BLaER1 treated with 17β-estradiol and CSF1 and Interleukin-3, amounts not matched to agents 10 nM and 100 nM (cell line): ENCODE data around the gene CDPF1.

ENCODE experiments used
- H3K27ac ChIP-seq, 11 experiments: shearing (Covaris generic); formaldehyde crosslinking; 2 replicates each; pipeline ENCODE4 v1.8.1; 2022
- H3K27me3 ChIP-seq, 11 experiments: shearing (Covaris generic); formaldehyde crosslinking; 2 replicates each; pipeline ENCODE4 v1.8.1; 2022
- H3K36me3 ChIP-seq, 11 experiments: shearing (Covaris generic); formaldehyde crosslinking; 2 replicates each; pipeline ENCODE4 v1.8.1; 2022
- H3K4me1 ChIP-seq, 10 experiments: shearing (Covaris generic); formaldehyde crosslinking; 2 replicates each; pipeline ENCODE4 v1.8.1; 2022
- H3K4me2 ChIP-seq, 11 experiments: shearing (Covaris generic); formaldehyde crosslinking; 2 replicates each; pipeline ENCODE4 v1.8.1; 2022
- H3K4me3 ChIP-seq, 10 experiments: shearing (Covaris generic); formaldehyde crosslinking; 2 replicates each; pipeline ENCODE4 v1.8.1; 2022
- H3K9ac ChIP-seq, 11 experiments: shearing (Covaris generic); formaldehyde crosslinking; 2 replicates each; pipeline ENCODE4 v1.8.1; 2022
- H3K9me3 ChIP-seq, 11 experiments: shearing (Covaris generic); formaldehyde crosslinking; replicated peaks in 1 of 11; 2 replicates each; pipeline ENCODE4 v1.8.1; 2022
- H4K20me1 ChIP-seq, 11 experiments: shearing (Covaris generic); formaldehyde crosslinking; 2 replicates each; pipeline ENCODE4 v1.8.1; 2022
- Cebpa-rat ChIP-seq, 11 experiments: shearing (Covaris generic); IDR thresholded peaks; 2 replicates each; pipeline ENCODE4 v1.8.1; 2022

The CDPF1 gene

GRCh38 chr22:46293577-46294260, 43.6 kb upstream of the CDPF1 start:
- H4K20me1 ChIP-seq = peaks cover 0 to 2% (median 0%) of the 10 kb centered on the region in 11 experiments; a peak in 3 of 22 replicates
- H3K4me3 ChIP-seq = peak overlapping the region in 3 of 10 experiments; percentile 14 to 43 (median 32); a peak in 4 of 20 replicates
- H3K27ac ChIP-seq = peak overlapping the region; percentile 27 to 85 (median 77)
- peaks cover 82 to 90% (median 87%) of the 10 kb centered on the region in 10 experiments for H3K4me1 ChIP-seq
- H3K27me3 ChIP-seq = no peaks in the 10 kb centered on the region
- H3K4me2 ChIP-seq = peak overlapping the region; percentile 73 to 97 (median 86)
- TF ChIP-seq Cebpa-rat (IDR thresholded peaks at IDR 0.05) = no peak
- peak overlapping the region; percentile 42 to 74 (median 70); a peak in 21 of 22 replicates for H3K9ac ChIP-seq
- H3K9me3 ChIP-seq = peaks cover 0 to 8% (median 6%) of the 10 kb centered on the region in 11 experiments; a peak in 9 of 22 replicates
- H3K36me3 ChIP-seq = peaks cover 4 to 16% (median 8%) of the 10 kb centered on the region in 11 experiments; a peak in 21 of 22 replicates

DNA sequence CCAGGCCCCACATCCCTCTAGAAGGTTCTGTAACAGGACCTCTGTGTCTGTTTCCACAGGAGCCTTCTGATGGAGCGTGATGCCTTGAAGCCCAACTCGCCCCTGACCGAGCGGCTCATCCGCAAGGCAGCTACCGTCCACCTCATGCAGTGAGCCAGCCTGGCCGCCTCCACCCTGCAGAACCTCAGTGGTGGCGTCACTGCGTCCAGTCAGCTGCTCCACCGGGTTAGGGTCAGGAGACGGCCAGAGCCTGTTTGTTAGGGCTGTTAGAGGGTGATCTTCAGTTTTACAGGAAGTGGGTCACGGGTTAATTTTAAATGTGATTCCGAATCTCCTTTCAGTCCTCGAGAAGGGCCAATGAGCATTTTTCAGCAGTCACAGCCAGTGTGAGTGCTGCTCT, 42.6 kb upstream of the CDPF1 start:
- Histone ChIP-seq H3K4me2 (peak overlapping the region; percentile 73 to 97 (median 86)), H4K20me1 (no peaks in the 10 kb centered on the region), H3K9ac (peak overlapping the region; percentile 42 to 74 (median 70); a peak in 20 of 22 replicates), H3K9me3 (peaks cover 0 to 8% (median 6%) of the 10 kb centered on the region in 11 experiments; a peak in 9 of 22 replicates), H3K36me3 (peaks cover 0 to 16% (median 5%) of the 10 kb centered on the region in 11 experiments; a peak in 7 of 22 replicates), H3K27me3 (no peaks in the 10 kb centered on the region), H3K4me1 (peaks cover 84 to 90% (median 88%) of the 10 kb centered on the region in 10 experiments), H3K27ac (peak overlapping the region; percentile 27 to 85 (median 77); a peak in 21 of 22 replicates), H3K4me3 (peak overlapping the region in 3 of 10 experiments; percentile 14 to 43 (median 32); a peak in 1 of 20 replicates)
- TF ChIP-seq Cebpa-rat (IDR thresholded peaks at IDR 0.05) = no peak

GRCh38 chr22:46292173-46292572, 42.1 kb upstream of the CDPF1 start:
- TF ChIP-seq Cebpa-rat (IDR thresholded peaks at IDR 0.05) = no peak
- Histone ChIP-seq H3K27me3 (no peaks in the 10 kb centered on the region), H3K36me3 (peaks cover 0 to 18% (median 6%) of the 10 kb centered on the region in 11 experiments; a peak in 9 of 22 replicates), H3K9me3 (peaks cover 0 to 8% (median 6%) of the 10 kb centered on the region in 11 experiments; a peak in 9 of 22 replicates), H3K4me3 (no peak overlapping the region), H3K4me2 (peak overlapping the region; percentile 73 to 97 (median 86)), H3K4me1 (peaks cover 84 to 90% (median 88%) of the 10 kb centered on the region in 10 experiments), H3K9ac (peak overlapping the region in 9 of 11 experiments; percentile 67 to 74 (median 71); a peak in 10 of 22 replicates), H4K20me1 (no peaks in the 10 kb centered on the region), H3K27ac (peak overlapping the region in 10 of 11 experiments; percentile 58 to 85 (median 78); a peak in 20 of 22 replicates)

DNA sequence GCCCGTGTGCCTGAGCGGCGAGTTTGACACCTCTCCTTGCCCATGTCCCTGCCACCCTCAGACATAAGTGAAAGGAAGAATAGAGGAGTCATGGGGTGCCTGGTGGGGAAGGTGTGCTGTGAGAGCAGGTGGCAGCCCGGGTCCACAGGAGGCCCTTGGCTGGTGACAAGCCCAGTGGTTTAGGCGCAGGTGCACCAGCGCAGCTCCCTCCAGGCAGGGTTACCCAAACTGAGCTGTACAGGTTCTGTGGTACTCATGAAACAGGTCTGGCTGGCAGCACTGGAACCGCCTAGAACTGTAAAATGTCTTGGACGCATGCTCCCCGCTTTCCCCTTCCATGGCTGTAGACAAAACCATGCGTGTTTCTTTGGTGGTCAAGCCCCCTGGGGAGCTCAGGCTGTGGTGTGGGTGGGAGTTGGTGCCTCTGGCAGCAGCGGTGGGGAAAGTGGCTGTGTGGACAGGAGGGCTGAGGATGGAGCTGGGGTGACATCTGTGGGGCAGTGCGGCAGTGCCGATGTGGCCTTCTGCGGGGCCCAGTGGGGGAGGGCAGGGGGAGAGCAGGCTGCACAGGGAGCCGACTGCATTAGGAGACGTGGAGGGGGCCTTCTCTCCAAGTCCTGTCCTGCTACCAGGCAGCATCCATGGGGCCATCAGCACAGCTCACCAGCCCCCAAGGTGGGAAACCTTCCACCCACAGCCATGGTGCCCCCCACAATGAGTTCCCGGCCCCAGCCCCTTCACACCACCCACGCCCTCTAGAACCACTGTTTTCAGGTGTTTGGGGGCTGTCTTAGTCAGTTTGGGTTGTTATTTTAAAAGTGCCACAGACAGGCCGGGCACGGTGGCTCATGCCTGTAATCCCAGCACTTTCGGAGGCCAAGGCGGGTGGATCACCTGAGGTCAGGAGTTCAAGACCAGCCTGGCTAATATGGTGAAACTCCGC, 41.0 kb upstream of the CDPF1 start:
- no peak for TF ChIP-seq Cebpa-rat (IDR thresholded peaks at IDR 0.05)
- Histone ChIP-seq H3K27me3 (no peaks in the 10 kb centered on the region), H3K36me3 (peaks cover 0 to 29% (median 6%) of the 10 kb centered on the region in 11 experiments; a peak in 9 of 22 replicates), H4K20me1 (no peaks in the 10 kb centered on the region), H3K4me2 (peak overlapping the region in 10 of 11 experiments; percentile 2 to 99 (median 96); a peak in 17 of 22 replicates), H3K9me3 (peaks cover 0 to 8% (median 6%) of the 10 kb centered on the region in 11 experiments; a peak in 9 of 22 replicates), H3K4me1 (peaks cover 91 to 99% (median 94%) of the 10 kb centered on the region in 10 experiments), H3K27ac (peak overlapping the region in 3 of 11 experiments; percentile 21 to 84 (median 84); a peak in 4 of 22 replicates), H3K4me3 (no peak overlapping the region), H3K9ac (no peak overlapping the region)

- TF ChIP-seq Cebpa-rat (IDR thresholded peaks at IDR 0.05) = no peak
- peak overlapping the region; percentile 2 to 99 (median 96); a peak in 20 of 22 replicates for H3K4me2 ChIP-seq
- peaks cover 0 to 8% (median 6%) of the 10 kb centered on the region in 11 experiments; a peak in 9 of 22 replicates for H3K9me3 ChIP-seq
- no peaks in the 10 kb centered on the region for H4K20me1 ChIP-seq
- peaks cover 82 to 96% (median 88%) of the 10 kb centered on the region in 10 experiments for H3K4me1 ChIP-seq
- H3K27me3 ChIP-seq = no peaks in the 10 kb centered on the region
- peaks cover 0 to 37% (median 8%) of the 10 kb centered on the region in 11 experiments; a peak in 10 of 22 replicates for H3K36me3 ChIP-seq
- peak overlapping the region in 3 of 11 experiments; percentile 84 to 87 (median 84); a peak in 5 of 22 replicates for H3K27ac ChIP-seq
- peak overlapping the region in 5 of 11 experiments; percentile 18 to 72 (median 37); a peak in 6 of 22 replicates for H3K9ac ChIP-seq
- H3K4me3 ChIP-seq = no peak overlapping the region
Measured at GRCh38 chr22:46290121-46290842, 40.2 kb upstream of the CDPF1 start.

DNA sequence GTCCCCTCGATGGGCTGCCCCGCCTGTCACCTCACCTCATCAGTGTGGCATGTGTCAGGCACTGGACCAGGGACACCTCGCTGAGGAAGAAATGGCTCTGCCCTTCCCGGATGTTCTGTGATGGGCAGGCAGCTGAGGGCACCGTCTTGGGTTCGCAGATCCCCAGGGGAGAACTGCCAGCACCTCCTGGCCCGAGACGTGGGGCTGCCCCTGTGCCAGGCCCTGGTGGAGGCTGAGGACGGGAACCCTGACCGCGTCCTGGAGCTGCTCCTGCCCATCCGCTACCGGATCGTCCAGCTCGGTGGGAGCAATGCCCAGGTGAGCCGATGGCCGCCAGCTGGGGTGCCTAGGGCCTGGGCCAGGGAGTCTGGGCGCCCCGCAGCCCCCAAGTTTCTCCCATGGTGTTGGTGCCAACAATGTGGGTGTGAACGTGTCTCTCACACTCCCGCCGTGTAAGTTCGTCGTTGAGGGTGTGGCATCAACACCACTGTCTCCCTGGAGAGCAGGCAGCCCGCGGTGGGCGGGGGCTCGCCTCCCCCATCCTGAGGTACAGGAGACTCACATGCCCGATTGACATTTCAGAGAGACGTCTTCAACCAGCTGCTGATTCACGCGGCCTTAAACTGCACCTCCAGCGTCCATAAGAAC, 39.3 kb upstream of the CDPF1 start:
- peak overlapping the region in 9 of 11 experiments; percentile 34 to 88 (median 84); a peak in 15 of 22 replicates for H3K27ac ChIP-seq
- peaks cover 0 to 46% (median 13%) of the 10 kb centered on the region in 11 experiments; a peak in 13 of 22 replicates for H3K36me3 ChIP-seq
- peak overlapping the region; percentile 85 to 99 (median 96) for H3K4me2 ChIP-seq
- peaks cover 0 to 8% (median 6%) of the 10 kb centered on the region in 11 experiments; a peak in 9 of 22 replicates for H3K9me3 ChIP-seq
- no peaks in the 10 kb centered on the region for H3K27me3 ChIP-seq
- H3K9ac ChIP-seq = peak overlapping the region in 9 of 11 experiments; percentile 2 to 72 (median 58); a peak in 14 of 22 replicates
- H4K20me1 ChIP-seq = no peaks in the 10 kb centered on the region
- peaks cover 74 to 87% (median 79%) of the 10 kb centered on the region in 10 experiments for H3K4me1 ChIP-seq
- TF ChIP-seq Cebpa-rat (IDR thresholded peaks at IDR 0.05) = no peak
- H3K4me3 ChIP-seq = peak overlapping the region in 1 of 10 experiments; percentile 18; a peak in 1 of 20 replicates

GRCh38 chr22:46288846-46289243, 38.8 kb upstream of the CDPF1 start:
- peak overlapping the region in 7 of 11 experiments; percentile 32 to 79 (median 71); a peak in 13 of 22 replicates for H3K9ac ChIP-seq

More at GRCh38 chr22:46288846-46289243, 38.8 kb upstream of the CDPF1 start:
- Histone ChIP-seq H3K4me1 (peaks cover 69 to 82% (median 74%) of the 10 kb centered on the region in 10 experiments), H3K27me3 (no peaks in the 10 kb centered on the region), H3K4me2 (peak overlapping the region; percentile 85 to 99 (median 96)), H3K9me3 (peaks cover 0 to 8% (median 6%) of the 10 kb centered on the region in 11 experiments; a peak in 9 of 22 replicates), H3K27ac (peak overlapping the region in 9 of 11 experiments; percentile 71 to 88 (median 84); a peak in 17 of 22 replicates), H3K4me3 (peak overlapping the region in 4 of 10 experiments; percentile 43 to 67 (median 53); a peak in 5 of 20 replicates), H4K20me1 (no peaks in the 10 kb centered on the region), H3K36me3 (peaks cover 0 to 52% (median 18%) of the 10 kb centered on the region in 11 experiments; a peak in 13 of 22 replicates)
- TF ChIP-seq Cebpa-rat (IDR thresholded peaks at IDR 0.05) = no peak
